PFSK-1 (cell line): ENCODE data around the gene GYG2.

ENCODE experiments used
- POLR2AphosphoS5 ChIP-seq: IDR thresholded peaks from 2 replicates; pipeline ENCODE4 v1.6.1; 2012; ENCODE audit warnings: low read depth, mild to moderate bottlenecking, control low read depth, low read length, moderate library complexity
- SIN3A ChIP-seq: IDR thresholded peaks from 2 replicates; pipeline ENCODE4 v1.6.1; 2012; ENCODE audit warnings: mild to moderate bottlenecking, low read length, moderate library complexity, borderline replicate concordance; ENCODE audit not compliant: insufficient read depth
- TF ChIP-seq, protein P1 (sequence below), 2 experiments: IDR thresholded peaks; 2 replicates each; pipeline versions ENCODE4 v1.6.1 to v1.8.0; 2011 to 2012; ENCODE audit warnings: low read depth in 2 of 2, low read length in 2 of 2, control low read depth in 1 of 2, inconsistent platforms in 1 of 2, mild to moderate bottlenecking in 1 of 2, moderate library complexity in 1 of 2; ENCODE audit not compliant: insufficient read depth in 1 of 2

DNA sequence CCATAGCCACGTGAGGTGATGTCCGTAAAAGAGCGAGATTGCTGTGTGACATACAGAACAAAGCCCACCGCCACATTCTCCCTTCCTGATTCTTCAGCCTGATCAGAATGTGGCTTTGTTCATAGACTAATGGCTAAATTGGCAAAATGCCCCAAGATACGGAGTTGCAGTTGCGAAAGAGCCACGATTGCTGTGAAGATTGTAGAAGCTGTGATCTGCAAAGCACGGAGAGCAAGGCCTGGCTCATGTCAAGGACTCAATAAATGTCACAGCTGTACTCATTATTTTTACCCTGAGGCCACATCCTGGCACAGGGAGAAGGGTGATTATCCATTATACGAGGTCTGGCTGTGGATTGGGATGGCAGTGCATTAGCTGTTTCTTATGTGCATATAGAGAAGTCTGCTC is 66.2 kb downstream of the GYG2 start:
- TF ChIP-seq SIN3A (no peak), POLR2AphosphoS5 (no peak)
- TF ChIP-seq, protein P1, sequence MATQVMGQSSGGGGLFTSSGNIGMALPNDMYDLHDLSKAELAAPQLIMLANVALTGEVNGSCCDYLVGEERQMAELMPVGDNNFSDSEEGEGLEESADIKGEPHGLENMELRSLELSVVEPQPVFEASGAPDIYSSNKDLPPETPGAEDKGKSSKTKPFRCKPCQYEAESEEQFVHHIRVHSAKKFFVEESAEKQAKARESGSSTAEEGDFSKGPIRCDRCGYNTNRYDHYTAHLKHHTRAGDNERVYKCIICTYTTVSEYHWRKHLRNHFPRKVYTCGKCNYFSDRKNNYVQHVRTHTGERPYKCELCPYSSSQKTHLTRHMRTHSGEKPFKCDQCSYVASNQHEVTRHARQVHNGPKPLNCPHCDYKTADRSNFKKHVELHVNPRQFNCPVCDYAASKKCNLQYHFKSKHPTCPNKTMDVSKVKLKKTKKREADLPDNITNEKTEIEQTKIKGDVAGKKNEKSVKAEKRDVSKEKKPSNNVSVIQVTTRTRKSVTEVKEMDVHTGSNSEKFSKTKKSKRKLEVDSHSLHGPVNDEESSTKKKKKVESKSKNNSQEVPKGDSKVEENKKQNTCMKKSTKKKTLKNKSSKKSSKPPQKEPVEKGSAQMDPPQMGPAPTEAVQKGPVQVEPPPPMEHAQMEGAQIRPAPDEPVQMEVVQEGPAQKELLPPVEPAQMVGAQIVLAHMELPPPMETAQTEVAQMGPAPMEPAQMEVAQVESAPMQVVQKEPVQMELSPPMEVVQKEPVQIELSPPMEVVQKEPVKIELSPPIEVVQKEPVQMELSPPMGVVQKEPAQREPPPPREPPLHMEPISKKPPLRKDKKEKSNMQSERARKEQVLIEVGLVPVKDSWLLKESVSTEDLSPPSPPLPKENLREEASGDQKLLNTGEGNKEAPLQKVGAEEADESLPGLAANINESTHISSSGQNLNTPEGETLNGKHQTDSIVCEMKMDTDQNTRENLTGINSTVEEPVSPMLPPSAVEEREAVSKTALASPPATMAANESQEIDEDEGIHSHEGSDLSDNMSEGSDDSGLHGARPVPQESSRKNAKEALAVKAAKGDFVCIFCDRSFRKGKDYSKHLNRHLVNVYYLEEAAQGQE (IDR thresholded peaks at IDR 0.05; ENCODE audit: insufficient read depth in 1 of 2, low read depth in 2 of 2, low read length in 2 of 2) = no peak
